ENCODE results near the gene ACER1.

DNA sequence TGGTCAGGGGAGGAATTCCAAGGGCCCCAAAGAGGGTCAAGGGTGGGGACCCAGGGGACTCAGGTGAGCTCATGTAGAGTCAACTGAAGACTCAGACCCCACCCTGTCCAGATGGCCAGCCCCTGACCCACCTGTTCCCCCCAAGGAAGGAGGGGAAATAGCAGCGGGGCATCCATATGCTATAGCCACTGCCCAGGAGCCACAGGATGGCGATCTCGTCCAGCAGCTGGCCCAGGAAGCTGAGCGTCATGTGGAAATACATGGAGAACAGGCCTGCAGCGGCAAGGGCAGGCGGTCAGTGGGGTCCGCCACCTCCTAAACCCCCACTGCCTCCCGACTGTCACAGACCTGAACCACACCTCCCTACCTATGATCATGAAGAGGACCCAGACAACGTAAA, 21.4 kb downstream of the ACER1 start:
- TF ChIP-seq EP300 (IDR thresholded peaks at IDR 0.05) = no peak
- TF ChIP-seq, protein P1, sequence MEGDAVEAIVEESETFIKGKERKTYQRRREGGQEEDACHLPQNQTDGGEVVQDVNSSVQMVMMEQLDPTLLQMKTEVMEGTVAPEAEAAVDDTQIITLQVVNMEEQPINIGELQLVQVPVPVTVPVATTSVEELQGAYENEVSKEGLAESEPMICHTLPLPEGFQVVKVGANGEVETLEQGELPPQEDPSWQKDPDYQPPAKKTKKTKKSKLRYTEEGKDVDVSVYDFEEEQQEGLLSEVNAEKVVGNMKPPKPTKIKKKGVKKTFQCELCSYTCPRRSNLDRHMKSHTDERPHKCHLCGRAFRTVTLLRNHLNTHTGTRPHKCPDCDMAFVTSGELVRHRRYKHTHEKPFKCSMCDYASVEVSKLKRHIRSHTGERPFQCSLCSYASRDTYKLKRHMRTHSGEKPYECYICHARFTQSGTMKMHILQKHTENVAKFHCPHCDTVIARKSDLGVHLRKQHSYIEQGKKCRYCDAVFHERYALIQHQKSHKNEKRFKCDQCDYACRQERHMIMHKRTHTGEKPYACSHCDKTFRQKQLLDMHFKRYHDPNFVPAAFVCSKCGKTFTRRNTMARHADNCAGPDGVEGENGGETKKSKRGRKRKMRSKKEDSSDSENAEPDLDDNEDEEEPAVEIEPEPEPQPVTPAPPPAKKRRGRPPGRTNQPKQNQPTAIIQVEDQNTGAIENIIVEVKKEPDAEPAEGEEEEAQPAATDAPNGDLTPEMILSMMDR (IDR thresholded peaks at IDR 0.05) = no peak

Data from ovary (tissue), 3 donors.